ENCODE measurements around the gene CXCR3.
"Not testable (repeated sequence)": the region's sequence is repeated elsewhere in the genome, so short reads cannot be mapped to it uniquely, and the experiment has no call there.

CXCR3 gene

GRCh38 chrX:71653344-71653743, 35.0 kb upstream of the CXCR3 start:
- no peak for TF ChIP-seq ZNF274 (IDR thresholded peaks at IDR 0.05; ENCODE audit: low read depth, low read length)
- no peak overlapping the region for H3K4me3 ChIP-seq (ENCODE audit: low read length)

DNA sequence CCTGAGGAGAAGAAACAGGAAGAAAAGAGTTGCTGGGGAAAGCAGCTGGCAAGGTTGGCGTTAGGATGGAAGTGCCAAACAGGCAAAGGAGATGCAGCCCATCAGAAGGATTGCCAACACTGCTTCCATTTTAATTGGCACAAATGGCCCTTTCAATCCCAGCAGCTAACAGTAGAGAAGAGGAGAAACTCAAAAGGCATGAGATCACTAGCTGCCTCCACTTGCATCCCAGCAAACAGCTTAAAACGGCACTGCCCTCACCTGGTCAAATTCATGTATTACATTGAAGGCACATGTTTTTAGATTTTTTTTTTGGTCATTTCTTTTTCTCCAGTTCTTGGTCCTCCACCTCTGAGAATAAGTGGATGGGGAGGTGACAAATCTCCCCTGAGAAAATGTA, 34.1 kb upstream of the CXCR3 start:
- no peak for TF ChIP-seq ZNF274 (IDR thresholded peaks at IDR 0.05; ENCODE audit: low read depth, low read length)
- no peak overlapping the region for H3K4me3 ChIP-seq (ENCODE audit: low read length)

DNA sequence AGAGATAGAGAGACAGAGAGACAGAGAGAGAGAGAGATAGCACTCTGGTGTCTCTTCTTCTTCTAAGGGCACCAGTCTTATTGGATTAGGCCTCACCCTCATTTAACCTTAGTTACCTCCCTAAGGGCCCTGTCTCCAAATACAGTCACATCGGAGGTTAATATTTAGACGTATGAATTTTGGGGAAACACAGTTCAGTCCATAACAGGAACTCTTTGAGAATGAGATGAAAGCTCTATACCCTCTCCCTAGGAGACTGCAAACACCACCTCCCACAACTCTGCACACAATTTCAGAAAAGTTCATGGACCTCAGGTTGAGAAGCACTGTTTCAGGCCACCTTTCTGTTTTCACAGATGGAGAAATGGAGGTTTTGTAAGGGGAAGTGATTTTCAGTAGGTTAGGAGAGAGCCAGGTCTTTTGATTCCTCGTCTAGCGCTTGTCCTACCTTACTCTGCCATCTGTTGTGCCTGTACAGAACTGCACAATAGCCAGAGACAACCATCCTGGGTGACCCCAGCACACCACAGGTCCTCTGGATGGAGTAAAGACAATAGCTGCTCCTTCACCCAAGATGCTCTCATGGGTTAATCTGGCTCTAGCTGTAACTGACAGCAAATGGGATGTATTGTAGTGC, 32.1 kb upstream of the CXCR3 start:
- no peak overlapping the region for H3K4me3 ChIP-seq (ENCODE audit: low read length)
- no peak for TF ChIP-seq ZNF274 (IDR thresholded peaks at IDR 0.05; ENCODE audit: low read depth, low read length)

GRCh38 chrX:71644406-71644805, 26.1 kb upstream of the CXCR3 start:
- not testable (repeated sequence) for H3K4me3 ChIP-seq (ENCODE audit: low read length)

- TF ChIP-seq ZNF274 (IDR thresholded peaks at IDR 0.05; ENCODE audit: low read depth, low read length) = no peak
- no peak overlapping the region for H3K4me3 ChIP-seq (ENCODE audit: low read length)
Measured at GRCh38 chrX:71640002-71640401, 21.7 kb upstream of the CXCR3 start.

DNA sequence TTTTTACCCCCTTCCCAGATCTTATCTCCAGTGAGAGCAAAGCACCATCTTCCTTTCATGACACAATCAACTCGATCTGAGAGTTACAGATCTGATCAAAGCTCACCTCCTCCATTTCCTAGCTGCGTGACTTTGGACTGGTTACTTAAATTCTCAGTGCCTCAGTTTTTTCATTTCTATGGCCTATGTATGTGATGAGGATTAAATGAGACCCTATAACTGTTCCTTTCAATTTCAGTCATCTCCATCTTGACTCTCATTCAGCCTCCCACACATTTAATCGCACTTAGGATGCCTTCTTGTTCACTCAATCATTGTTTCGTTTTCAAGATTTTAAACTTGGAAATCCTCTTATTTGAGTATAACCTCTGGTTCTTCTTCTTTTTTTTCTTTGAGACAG, 20.1 kb upstream of the CXCR3 start:
- H3K4me3 ChIP-seq (ENCODE audit: low read length) = no peak overlapping the region
- no peak for TF ChIP-seq ZNF274 (IDR thresholded peaks at IDR 0.05; ENCODE audit: low read depth, low read length)

DNA sequence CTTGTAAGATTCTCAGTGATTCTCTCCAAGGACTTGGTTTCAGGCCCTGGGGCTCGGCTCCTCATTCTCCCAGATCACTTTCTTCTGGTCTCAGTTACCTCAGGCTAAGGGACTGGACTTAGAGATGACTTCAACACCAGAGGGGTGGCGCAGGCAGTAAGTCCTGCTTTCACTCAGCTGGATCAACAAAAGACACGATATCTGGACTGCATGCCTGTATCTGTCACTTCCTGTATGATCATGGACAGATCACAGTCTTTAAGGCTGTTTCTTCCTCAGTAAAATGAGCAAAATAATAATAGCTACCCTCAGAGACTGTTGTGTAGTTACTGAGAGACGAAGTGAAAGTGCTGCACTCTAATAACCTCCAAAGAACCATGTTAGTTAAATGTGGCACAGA, 19.5 kb upstream of the CXCR3 start:
- TF ChIP-seq ZNF274 (IDR thresholded peaks at IDR 0.05; ENCODE audit: low read depth, low read length) = no peak
- H3K4me3 ChIP-seq (ENCODE audit: low read length) = no peak overlapping the region; the same call in 1 of the 2 replicates

DNA sequence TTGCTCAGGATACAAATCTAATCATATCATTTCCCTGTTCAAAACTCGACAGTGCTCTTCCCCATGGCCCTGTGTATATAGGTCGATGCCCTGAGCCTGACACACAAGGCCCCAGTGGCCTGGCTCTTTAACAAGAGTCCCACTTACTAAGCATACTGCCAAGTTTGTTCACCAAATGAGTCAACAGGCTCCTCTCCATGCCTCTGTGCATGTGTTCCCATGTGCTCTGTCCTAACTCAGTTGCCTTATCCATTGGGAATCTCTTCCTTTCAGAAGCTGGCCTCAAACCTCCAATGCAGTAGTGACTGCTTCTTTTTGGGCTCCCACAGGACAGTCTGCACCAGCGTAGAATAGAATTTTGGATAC, 18.9 kb upstream of the CXCR3 start:
- no peak overlapping the region for H3K4me3 ChIP-seq (ENCODE audit: low read length)
- TF ChIP-seq ZNF274 (IDR thresholded peaks at IDR 0.05; ENCODE audit: low read depth, low read length) = no peak

DNA sequence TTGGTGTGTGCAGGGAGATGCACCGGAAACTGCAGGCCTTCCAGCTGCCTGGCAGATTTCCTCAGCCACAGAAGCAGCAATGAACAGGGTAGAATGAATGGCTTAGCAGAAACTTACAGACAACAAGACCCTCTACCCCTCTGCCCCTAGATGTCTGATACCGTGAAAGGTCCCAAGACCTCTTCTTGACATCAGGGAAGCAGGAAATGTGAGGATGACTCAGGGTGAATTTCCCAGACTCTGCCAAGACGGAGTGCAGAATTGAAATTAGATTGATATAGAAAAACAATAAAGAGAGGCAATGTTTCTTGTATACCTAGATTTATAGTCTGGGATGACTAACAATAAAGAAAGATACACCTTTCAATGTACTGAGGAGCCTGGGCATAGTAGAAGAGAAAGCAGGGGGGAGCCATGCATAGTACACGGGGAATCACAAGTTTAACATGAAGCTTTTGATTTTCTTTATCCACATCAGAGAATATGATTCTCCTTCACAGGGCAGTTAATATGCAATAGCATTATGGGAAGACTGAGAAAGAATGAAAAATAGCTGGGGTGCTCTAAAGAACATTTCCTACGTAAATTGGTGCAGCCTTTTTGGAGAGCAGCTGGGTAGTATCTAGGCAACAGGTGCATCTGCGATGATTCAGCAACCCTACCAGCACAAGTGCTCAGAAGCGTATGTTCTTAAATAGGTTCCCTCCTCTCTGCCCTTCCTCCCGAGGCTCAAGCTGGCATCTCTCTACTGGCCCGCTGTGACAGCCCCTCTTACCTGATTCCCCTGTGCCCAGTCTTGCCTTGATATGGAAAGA, 18.3 kb upstream of the CXCR3 start:
- H3K4me3 ChIP-seq (ENCODE audit: low read length) = no peak overlapping the region
- TF ChIP-seq ZNF274 (IDR thresholded peaks at IDR 0.05; ENCODE audit: low read depth, low read length) = no peak

DNA sequence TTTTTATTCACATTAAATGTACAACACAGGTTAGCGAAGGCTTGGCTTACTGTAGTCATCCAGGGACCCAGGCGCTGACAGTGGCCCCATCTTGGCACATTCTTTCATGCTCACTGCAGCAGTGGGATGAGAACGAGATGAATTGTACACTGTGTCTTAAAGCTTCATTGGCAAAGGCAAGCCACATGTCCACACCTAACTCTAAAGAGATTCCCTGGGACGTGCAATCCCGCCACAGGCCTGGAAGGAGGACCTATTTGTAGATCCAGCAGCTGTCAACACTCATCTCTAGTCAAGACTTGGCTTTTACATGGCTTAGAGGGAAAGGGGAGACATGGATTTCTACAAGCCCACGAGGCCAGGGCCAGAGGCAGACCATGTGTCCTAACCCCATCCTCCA, 16.1 kb upstream of the CXCR3 start:
- no peak for TF ChIP-seq ZNF274 (IDR thresholded peaks at IDR 0.05; ENCODE audit: low read depth, low read length)

DNA sequence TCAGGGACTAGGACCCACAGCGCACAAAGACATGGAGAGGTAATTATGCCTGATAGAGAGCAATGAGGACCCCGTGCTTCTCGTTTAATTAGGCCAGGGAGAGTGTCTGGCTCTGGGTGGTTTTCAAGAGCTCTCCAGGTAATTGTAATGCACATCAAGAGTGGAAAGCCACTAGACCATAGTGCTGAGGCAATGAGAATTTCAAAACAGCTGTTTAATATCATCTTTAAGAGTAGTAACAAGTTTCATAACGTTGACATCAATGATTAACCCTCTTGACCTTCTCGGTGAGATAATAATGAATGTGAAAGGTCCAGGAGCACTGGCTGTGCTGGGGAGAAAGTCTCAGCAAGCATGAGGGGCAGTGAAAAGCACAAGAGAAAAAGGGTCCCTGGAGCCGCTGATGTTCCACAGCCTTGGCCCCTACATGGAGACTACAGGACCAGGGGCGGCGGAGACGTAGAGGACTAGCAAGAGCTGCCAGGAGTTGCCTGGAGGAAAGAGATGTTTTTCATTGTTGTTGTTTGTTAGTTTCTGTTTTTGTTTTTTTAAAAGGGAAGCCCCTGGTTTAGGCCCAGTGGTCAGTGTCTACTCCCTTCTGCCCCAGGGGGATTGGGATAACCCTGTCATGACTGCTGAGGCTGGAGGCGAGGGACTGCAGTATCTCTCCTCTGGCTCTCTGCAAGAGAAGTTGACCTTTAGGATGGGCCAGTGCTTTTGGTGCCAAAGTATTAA, 14.8 kb upstream of the CXCR3 start:
- no peak for TF ChIP-seq ZNF274 (IDR thresholded peaks at IDR 0.05; ENCODE audit: low read depth, low read length)
- H3K4me3 ChIP-seq (ENCODE audit: low read length) = no peak overlapping the region; the same call in 1 of the 2 replicates

More for the DNA sequence above, 16.1 kb upstream of the CXCR3 start:
- no peak overlapping the region for H3K4me3 ChIP-seq (ENCODE audit: low read length)

GRCh38 chrX:71629467-71629866, 11.2 kb upstream of the CXCR3 start:
- no peak for TF ChIP-seq ZNF274 (IDR thresholded peaks at IDR 0.05; ENCODE audit: low read depth, low read length)
- peak overlapping the region; percentile 16; the same call in 1 of the 2 replicates for H3K4me3 ChIP-seq (ENCODE audit: low read length)

- H3K4me3 ChIP-seq (ENCODE audit: low read length) = no peak overlapping the region
- TF ChIP-seq ZNF274 (IDR thresholded peaks at IDR 0.05; ENCODE audit: low read depth, low read length) = no peak
Measured at GRCh38 chrX:71627588-71628404, 9.5 kb upstream of the CXCR3 start.

DNA sequence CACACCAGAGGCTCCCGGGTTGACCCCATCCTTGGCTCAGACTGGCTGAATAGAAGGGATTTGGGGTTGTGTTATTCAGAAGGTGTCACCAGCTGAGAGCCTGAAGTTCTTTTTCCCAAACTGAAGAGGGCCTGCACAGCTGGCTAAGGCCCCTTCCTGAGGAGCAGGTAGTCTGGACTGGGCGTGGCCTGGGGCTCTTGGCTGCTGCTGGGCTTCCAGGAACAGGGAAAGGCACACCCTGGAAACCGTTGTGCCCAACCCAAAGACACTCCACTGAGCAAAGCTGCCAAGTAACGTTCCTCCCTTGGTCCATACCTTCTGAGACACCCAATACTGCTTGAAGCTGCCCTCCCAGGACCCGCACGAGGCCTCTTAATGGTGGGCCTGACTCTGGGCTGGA, 8.3 kb upstream of the CXCR3 start:
- no peak for TF ChIP-seq ZNF274 (IDR thresholded peaks at IDR 0.05; ENCODE audit: low read depth, low read length)
- no peak overlapping the region for H3K4me3 ChIP-seq (ENCODE audit: low read length)

Measured in GM08714 (cell line).